NOMO-1 treated with DMSO at 0.1 percent for 48 hours (cell line): Measurements from ENCODE around the gene HOXB5.

Source experiments
- DNase-seq: peaks from one replicate; lab custom pipeline; 2025; ENCODE audit not compliant: unreplicated experiment; lab: John Stamatoyannopoulos, UW

The HOXB5 gene

GRCh38 chr17:48563867-48564187, 29.8 kb downstream of the HOXB5 start:
- no peak for DNase-seq

- DNase-seq = no peak
These were observed 30.2 kb downstream of the HOXB5 start for GRCh38 chr17:48563385-48563838.

GRCh38 chr17:48562934-48563333, 30.6 kb downstream of the HOXB5 start:
- no peak for DNase-seq

GRCh38 chr17:48561884-48562810, 31.4 kb downstream of the HOXB5 start:
- DNase-seq = no peak

- no peak for DNase-seq
These were observed 33.5 kb downstream of the HOXB5 start for GRCh38 chr17:48559840-48560817.

- no peak for DNase-seq
These were observed 34.3 kb downstream of the HOXB5 start for GRCh38 chr17:48559122-48559839.

GRCh38 chr17:48558831-48559121, 34.8 kb downstream of the HOXB5 start:
- no peak for DNase-seq

GRCh38 chr17:48558057-48558830, 35.3 kb downstream of the HOXB5 start:
- DNase-seq = no peak

GRCh38 chr17:48556576-48557401, 36.8 kb downstream of the HOXB5 start:
- DNase-seq = no peak

GRCh38 chr17:48556229-48556575, 37.4 kb downstream of the HOXB5 start:
- DNase-seq = no peak

GRCh38 chr17:48555258-48556228, 38.0 kb downstream of the HOXB5 start:
- peak; percentile 22 for DNase-seq

GRCh38 chr17:48554412-48555257, 38.9 kb downstream of the HOXB5 start:
- DNase-seq = no peak

GRCh38 chr17:48553826-48554225, 39.8 kb downstream of the HOXB5 start:
- no peak for DNase-seq

GRCh38 chr17:48553190-48553547, 40.4 kb downstream of the HOXB5 start:
- no peak for DNase-seq

GRCh38 chr17:48552466-48553189, 41.0 kb downstream of the HOXB5 start:
- no peak for DNase-seq

- no peak for DNase-seq
These were observed 41.7 kb downstream of the HOXB5 start for GRCh38 chr17:48551596-48552465.
